HG03460 (cell line): ENCODE data around the gene SAA1.

Source experiments
- ATAC-seq: cut with Tn5 transposase; IDR thresholded peaks from one replicate; pipeline ENCODE4 v1.9.1; 2021; ENCODE audit not compliant: unreplicated experiment

SAA1 gene

DNA sequence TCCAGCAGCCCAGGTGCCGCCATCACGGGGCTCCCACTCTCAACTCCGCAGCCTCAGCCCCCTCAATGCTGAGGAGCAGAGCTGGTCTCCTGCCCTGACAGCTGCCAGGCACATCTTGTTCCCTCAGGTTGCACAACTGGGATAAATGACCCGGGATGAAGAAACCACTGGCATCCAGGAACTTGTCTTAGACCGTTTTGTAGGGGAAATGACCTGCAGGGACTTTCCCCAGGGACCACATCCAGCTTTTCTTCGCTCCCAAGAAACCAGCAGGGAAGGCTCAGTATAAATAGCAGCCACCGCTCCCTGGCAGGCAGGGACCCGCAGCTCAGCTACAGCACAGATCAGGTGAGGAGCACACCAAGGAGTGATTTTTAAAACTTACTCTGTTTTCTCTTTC is at the start of gene SAA1:
Gene SAA1 (plus strand): TSS at position 316 of the 400 bp plus-strand sequence. CDS start 624 bp downstream, outside the sequence.
- no peak for ATAC-seq

DNA sequence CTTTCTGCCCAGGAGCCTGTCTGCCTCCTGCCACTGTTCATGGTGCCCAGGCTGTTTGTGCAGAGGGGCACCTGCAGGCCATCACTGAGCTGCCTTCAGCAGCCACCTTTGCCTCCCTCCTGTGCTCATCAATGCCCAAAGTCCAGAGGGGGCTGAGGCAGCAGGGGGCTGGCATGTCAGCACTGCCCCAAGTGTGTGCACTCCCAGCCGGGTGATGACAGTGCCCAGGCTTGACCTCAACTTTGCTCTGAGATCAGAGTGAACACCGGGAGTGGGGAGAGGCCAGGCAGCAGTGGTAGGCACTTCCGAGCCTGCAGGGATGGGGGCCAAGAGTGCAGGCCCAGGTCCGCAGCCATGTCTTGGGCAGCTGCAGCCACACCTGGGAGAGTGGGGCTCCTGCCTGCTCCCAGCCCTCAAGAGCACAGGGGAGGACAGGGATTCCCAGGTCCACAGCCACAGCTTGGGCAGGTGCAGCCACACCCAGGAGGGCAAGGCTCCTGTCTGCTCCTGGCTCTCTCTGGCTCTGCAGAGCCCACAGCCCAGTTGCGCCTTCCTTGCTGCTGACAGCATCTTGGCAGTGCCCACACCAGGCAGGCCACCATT is 44.7 kb upstream of the SAA1 start:
- ATAC-seq = no peak

DNA sequence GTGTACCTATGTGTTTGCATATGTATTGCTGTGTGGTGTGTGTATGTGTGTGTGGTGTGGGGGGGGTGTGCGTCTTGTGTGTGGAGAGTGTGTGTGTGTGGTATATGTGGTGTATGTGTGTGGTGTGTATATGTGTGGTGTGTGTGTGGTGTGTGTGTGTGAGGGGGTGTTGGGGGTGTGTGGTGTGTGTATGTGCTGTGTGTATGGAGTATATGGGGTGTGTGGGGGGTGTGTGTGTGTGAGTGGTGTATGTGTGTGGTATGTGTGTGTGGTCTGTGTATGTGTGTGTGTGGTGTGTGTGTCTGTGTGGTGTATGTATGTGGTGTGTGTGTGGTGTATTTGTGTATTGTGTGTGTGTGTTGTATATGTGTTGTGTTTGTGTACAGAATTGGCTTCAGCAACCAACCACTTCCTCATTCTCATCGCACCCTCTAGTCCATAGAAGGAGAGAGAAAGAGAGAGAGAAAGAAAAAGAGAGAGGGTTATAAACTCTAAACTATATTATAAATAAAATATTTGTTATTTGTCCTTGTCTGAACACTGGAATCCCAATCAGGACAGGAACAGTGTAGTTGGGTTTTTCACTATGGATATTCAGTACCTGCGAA is 43.1 kb upstream of the SAA1 start:
- no peak for ATAC-seq

DNA sequence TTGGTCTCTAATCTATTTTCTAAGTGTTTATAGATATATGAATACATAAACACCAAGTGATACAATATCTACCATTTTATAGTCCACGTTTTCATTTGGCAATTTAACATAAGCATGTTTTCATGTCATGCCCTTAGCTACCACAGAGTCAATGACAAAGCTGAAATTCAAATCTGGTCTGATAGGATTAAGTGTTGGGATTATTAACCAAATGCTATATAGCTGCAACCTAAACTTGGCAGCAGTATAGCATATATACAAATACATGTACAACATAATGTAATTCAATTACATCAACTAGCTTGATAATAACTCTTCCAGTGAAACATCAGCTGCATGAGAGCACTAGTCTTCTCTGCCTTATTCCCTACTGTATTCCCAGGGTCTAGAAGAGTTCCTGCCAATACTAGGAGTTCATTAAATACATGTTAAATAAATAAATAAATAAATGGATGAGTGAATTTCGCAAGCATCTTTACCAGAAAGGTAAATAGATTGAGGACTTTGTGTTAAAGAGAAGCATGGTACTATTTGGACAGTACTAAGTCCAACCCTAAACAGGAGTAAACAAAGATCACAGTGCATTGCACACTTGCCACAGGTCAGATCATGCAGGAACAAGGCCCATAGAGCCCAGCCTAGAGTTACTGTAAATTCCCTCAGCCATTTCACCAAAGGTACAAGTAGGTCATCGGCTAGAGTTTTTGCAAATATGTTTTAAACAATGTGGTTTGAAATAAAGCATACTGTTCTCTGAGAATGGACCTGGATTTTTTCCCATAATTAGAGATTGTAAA is 42.3 kb upstream of the SAA1 start:
- no peak for ATAC-seq

DNA sequence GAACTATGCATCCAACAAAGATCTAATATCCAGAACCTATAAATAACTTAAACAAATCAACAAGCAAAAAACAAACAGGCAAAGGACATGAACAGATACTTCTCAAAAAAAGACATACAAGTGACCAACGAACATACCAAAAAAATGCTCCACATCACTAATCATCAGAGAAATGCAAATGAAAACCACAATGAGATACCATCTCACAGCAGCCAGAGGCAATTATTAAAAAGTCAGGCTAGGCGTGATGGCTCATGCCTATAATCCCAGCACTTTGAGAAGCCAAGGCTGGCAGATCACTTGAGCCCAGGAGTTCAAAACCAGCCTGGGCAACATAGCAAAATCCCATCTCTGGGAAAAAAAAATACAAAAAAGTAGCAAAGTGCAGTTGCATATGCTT is 40.2 kb upstream of the SAA1 start:
- no peak for ATAC-seq

DNA sequence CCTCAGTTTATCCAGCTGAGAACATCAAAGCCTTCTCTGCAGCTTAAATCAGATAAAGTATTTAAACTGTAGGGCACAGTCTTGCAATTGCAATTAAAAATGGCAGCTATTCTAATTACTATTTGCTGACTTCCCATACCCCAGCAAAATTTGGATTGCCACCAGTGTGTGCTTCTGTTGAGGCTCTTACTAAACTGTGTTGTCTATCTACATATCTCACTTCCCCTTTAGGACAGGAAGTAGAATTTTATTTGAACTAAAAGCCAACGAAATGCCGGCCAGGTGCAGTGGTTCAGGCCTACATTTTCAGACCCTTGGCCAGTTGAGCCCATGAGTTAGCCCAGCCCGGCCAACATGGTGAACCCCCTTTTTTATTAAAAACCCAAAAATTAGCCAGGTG is 36.6 kb upstream of the SAA1 start:
- peak; percentile 94 for ATAC-seq

DNA sequence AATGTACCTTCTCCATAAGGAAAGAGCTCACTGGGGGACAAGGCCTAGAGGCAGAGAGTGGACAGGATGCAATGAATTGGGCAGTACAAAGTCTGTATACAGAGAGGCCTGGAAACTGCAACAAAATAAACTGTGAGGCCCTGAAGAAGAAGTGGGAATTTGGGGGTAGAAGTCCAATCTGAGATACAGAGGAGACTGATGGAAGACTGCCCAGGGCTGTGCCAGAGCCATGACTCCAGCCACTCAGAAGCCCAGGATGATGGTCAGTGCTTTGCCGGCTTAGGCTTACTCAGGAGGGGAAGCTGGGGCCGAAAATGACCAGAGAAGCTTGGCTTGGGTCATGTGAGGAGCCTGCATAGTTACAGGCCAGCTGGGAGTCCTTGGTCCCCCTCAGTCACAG is 35.2 kb upstream of the SAA1 start:
- no peak for ATAC-seq

DNA sequence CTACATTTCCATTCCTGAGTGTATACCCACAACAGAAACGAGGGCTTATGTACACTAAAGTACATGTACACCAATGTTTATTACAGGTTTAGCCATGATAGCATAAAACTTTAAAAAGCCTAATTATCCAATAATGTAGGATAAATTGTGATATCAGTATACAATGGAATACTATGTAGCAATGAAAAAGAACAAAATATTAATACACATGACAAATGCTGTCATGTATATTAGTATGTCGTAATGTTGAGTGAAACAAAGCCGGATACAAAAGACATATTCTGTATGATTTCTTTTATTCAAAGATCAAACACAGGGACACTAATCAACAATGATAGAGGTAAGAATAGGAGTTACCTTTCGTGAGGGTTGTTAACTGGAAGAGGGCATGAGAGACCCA is 32.2 kb upstream of the SAA1 start:
- no peak for ATAC-seq

DNA sequence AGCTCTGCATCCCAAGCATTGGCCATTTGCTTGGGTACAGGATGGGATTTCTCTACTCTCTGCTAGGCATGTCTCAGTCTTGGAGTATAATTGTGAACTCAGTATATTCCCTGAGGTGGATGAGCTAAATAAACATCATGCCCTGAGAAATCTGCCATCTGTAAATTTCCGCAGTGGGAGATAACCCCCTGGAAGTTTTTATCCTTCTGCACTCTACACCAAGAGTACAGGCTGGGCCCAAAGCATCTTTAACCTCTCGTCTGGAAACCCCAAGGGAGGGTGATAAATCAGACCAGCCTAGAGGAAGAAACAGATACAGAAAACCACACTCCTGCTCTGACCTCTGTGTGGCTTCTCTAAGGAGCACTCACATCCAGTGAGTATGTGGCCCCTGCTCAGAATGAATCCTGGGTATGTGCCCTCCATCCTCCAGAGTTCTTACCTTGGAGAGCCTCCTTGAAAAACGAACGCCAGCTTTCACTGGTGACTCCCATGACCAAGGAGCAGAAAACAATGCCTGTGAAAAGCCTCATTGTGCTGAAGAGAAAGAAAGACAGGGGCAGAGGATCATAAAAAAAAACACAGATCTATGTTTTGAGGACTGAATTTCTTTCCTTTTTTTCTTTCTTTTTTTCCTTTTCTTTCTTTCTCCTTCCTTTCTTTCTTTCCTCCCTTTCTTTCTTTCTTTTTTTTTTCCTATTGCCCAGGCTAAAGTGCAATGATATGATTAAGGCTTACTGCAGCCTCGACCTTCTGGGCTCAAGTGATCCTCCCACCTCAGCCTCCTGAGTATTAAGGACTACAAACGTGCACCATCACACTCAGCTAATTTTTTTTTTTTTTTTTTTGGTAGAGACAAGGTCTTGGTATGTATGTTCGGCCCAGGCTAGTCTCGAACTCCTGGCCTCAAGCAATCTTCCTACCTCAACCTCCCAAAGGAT is 30.4 kb upstream of the SAA1 start:
- ATAC-seq = no peak

DNA sequence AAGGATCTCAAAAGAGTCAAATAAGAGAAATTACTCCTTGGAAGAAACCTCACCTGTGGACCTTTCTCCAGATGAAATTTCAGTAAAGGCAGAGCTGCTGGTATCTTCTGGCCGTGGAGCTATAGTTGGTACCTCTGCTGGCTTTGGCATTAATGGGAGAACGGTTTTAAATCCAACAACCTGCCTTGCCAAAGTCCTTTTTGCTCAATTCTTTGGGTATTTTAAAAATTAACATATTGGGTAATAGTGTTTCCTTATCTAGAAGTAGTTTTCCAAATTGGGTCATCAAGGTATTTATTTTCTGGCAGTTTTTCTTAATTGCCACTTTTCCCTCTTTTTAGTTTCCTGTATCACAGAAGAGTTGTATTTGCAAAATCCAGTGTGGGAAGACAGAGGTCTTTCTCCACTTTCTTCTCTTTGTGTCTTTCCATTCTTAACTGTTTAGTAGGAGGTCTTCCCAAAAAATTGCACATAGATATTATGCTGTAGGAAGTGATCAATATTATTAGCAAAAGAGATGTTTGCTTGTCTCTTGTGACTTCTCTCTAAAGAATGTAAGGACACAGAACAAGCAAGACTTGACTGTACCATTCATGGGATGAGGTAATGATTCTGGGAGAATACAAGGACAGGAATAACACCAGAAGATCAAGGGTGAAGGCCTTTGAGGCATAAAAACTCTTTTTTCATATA is 29.3 kb upstream of the SAA1 start, which contains the start of gene SAA4:
Gene SAA4 (minus strand): TSS at position 139 of the 693 bp plus-strand sequence. CDS start 876 bp downstream, outside the sequence.
- no peak for ATAC-seq

DNA sequence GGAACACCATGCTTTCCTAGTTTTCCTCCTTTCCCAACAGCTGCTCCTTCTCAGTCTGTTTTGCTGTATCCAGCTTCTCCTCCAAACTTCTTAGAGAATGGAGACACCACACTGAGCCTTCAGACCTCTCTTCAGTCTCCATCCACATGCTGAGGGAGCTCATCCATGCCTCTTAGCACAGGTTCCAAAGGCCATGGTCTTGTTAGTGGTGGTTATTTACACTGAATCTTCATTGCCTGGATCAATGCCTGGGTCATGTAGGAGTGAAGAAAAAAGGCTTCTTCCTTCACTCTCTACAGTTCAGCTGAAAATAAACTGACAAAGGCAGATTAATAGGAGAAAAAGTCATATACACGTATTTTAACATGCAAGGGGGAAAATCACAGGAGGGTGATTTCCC is 26.4 kb upstream of the SAA1 start:
- ATAC-seq = no peak

DNA sequence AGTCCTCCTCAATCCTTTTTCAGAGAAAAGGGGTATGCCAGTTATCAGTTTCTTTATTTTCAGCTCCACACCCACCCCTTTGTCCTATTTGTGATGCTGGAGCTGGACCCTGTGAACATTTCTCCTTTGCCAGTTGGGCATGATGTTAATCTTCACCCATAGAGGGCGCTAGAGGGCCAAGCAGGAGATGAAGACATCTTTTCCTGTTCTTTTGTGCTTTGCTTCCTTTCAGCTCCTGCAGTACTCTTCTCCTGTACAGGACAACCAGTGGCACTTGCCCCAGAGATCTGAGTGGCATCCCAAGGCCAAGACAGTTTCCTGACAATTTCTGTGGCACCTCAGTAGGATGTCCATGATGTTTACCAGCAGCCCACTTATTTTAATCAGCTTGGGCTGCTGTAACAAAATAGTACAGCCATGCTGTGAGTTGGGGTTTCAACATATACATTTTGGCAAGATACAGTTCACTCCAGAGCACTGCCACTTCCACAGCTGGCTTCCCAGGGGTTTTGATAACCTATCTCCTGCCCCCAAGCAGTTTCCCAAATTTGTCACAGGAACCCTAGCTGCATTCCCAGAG is 22.2 kb upstream of the SAA1 start:
- no peak for ATAC-seq

DNA sequence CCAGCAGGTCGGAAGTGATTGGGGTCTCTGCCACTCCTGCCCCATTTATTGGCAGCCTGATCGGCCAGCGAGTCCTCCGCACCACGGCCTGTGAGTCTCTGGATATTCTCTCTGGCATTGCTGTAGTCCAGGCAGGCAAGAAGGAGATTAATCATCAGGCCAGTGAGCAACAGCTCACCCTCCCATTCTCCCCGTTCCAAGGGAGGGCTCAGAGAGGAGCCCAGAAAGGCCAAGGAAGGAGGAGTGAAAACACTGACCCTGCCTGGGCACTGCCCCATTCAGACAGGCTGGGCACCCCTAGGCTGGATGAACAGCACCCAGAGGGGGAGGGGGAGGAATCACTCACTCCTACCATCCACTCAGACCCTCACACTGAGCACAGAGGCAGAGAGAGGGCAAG is 20.7 kb upstream of the SAA1 start:
- no peak for ATAC-seq

DNA sequence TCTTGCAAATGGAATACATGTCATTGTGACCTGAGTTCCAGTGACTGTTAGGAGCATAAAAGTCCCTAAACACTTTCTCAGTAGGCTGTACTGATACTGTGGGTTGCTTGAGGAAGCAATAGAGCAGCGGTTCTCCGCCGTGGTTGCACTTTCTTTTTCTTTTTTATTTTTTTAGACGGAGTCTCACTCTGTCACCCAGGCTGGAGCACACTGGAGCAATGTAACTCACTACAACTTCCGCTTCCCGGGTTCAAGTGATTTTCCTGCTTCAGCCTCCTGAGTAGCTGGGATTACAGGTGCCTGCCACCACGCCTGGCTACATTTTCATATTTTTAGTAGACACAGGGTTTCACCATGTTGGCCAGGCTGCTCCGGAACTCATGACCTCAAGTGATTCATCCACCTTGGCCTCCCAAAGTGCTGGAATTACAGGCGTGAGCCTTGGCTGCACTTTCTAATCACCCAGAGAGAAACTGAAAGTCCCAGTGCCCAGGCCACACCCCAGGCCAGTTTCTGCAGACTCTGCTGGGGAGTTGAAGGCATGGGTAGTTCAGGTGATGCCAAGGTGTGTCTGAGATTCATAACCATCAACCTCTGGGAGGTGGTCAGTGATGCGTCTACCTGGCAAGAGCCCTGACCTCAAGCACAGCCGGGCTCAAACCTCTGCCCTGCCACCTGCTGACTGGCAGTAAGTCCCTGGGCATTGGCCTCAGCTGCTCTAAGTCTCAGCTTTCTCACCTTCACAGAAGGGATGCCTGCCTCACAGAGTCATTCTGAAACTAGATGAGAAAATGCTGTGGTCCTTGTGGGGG is 19.5 kb upstream of the SAA1 start:
- ATAC-seq = peak; percentile 83

DNA sequence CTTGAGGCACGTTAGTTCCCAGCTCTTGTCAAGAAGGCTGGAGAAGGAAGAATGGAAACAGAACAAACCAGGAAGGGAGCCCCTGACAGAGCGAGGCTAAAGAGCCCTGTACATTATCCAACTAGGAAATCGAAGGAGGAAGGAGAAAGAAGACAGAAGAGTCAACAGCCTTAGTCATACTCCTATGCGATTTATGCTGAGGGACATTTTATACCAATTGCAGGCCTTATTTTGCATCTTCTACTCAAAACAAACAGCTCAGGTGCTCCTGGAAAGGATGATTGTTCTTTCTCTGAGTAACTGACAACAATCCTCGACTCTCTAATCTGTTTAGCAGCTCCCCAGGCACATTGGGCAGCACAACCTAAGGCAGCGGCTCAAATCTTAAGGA is 18.9 kb upstream of the SAA1 start:
- peak; percentile 4 for ATAC-seq

DNA sequence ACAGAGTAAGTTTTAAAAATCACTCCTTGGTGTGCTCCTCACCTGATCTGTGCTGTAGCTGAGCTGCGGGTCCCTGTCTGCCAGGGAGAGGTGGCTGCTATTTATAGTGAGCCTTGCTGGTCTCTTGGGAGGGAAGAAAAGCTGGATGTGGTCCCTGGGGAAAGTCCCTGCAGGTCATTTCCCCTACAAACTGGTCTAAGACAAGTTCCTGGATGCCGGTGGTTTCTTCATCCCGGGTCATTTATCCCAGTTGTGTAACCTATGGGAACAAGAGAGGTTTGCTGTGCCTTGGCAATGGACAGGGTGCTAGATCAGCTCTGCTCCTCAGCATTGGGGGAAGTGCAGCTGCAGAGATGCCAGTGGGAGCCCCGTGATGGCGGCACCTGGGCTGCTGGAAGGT is 17.5 kb upstream of the SAA1 start, which contains the start of gene SAA2:
Gene SAA2 (minus strand): TSS at position 108 of the 400 bp plus-strand sequence. CDS start 657 bp downstream, outside the sequence.
- no peak for ATAC-seq

DNA sequence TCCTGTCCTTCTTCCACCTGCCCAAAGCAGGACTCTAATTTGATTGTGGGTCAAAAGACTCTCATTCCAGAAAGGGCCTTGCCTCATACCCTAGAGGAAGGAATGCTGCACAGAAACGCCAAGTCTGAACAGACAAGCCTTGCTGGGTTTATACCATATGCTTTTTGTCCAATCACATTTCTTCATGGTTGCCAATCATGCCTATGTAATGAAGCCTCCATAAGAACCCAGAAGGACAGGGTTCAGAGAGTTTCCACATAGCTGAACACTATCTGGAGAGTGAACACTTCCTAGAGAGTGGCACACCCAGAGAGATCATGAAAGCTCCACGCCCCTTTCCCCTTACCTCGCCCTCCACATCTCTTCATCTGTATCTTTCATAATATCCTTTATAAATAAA is 12.8 kb upstream of the SAA1 start:
- ATAC-seq = no peak

DNA sequence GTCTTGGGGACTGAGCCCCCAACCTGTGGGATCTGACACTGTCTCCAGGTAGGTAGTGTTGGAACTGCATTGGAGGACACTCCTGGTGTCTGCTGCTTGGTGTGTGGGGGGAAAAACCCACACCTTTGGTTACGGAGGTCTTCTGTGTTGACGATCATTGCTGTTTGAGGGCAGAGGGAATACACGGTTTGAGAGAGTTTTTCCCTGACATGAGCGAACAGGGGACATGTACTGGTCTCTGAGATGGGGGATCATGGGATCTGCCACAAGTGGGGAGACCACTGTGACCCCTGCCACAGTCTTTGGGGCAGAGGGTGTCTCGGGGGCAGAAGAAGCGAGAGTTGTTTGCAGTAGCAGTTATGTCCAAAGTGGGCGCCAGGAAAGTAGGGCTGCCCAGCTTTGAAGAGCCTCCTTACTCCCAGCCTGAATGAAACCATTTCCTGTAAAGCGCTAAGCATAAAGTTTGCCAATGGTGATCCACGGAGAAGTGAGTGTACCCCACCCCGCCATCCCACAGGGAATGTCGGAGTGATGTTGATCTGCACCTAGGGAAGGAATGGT is 12.2 kb upstream of the SAA1 start:
- no peak for ATAC-seq
